PFSK-1 (cell line): Measurements from ENCODE around the gene HTR2A.

ENCODE experiments used
- POLR2AphosphoS5 ChIP-seq: IDR thresholded peaks from 2 replicates; pipeline ENCODE4 v1.6.1; 2012; ENCODE audit warnings: low read depth, mild to moderate bottlenecking, control low read depth, low read length, moderate library complexity
- SIN3A ChIP-seq: IDR thresholded peaks from 2 replicates; pipeline ENCODE4 v1.6.1; 2012; ENCODE audit warnings: mild to moderate bottlenecking, low read length, moderate library complexity, borderline replicate concordance; ENCODE audit not compliant: insufficient read depth
- TAF1 ChIP-seq: IDR thresholded peaks from 2 replicates; pipeline ENCODE4 v1.6.1; 2012; ENCODE audit warnings: low read length, control low read depth, borderline replicate concordance; ENCODE audit not compliant: insufficient read depth
- TF ChIP-seq, protein P1 (sequence below), 2 experiments: IDR thresholded peaks; 2 replicates each; pipeline versions ENCODE4 v1.6.1 to v1.8.0; 2011 to 2012; ENCODE audit warnings: low read depth in 2 of 2, low read length in 2 of 2, control low read depth in 1 of 2, inconsistent platforms in 1 of 2, mild to moderate bottlenecking in 1 of 2, moderate library complexity in 1 of 2; ENCODE audit not compliant: insufficient read depth in 1 of 2

GRCh38 chr13:46831588-46832194 lies 65.2 kb downstream of the HTR2A start:
- no peak for TF ChIP-seq POLR2AphosphoS5
- TF ChIP-seq, protein P1, sequence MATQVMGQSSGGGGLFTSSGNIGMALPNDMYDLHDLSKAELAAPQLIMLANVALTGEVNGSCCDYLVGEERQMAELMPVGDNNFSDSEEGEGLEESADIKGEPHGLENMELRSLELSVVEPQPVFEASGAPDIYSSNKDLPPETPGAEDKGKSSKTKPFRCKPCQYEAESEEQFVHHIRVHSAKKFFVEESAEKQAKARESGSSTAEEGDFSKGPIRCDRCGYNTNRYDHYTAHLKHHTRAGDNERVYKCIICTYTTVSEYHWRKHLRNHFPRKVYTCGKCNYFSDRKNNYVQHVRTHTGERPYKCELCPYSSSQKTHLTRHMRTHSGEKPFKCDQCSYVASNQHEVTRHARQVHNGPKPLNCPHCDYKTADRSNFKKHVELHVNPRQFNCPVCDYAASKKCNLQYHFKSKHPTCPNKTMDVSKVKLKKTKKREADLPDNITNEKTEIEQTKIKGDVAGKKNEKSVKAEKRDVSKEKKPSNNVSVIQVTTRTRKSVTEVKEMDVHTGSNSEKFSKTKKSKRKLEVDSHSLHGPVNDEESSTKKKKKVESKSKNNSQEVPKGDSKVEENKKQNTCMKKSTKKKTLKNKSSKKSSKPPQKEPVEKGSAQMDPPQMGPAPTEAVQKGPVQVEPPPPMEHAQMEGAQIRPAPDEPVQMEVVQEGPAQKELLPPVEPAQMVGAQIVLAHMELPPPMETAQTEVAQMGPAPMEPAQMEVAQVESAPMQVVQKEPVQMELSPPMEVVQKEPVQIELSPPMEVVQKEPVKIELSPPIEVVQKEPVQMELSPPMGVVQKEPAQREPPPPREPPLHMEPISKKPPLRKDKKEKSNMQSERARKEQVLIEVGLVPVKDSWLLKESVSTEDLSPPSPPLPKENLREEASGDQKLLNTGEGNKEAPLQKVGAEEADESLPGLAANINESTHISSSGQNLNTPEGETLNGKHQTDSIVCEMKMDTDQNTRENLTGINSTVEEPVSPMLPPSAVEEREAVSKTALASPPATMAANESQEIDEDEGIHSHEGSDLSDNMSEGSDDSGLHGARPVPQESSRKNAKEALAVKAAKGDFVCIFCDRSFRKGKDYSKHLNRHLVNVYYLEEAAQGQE (IDR thresholded peaks at IDR 0.05; ENCODE audit: insufficient read depth in 1 of 2, low read depth in 2 of 2, low read length in 2 of 2): no peak
- TF ChIP-seq TAF1: no peak
- no peak for TF ChIP-seq SIN3A
